Upper lobe of left lung (tissue), 6 donors: ENCODE measurements around the gene ALDH18A1. TPM values are rescaled to one million over a fixed set of nuclear protein-coding genes. Genes with fewer than 3 reads are reported as not detected.

Experiments used
- ATAC-seq, 2 donors: fragments of 200-7000 bp; cut with Tn5 transposase; one replicate each; pipeline ENCODE4 v1.9.1; 2022; ENCODE audit warnings: mild to moderate bottlenecking in 2 of 2, moderate library complexity in 2 of 2; ENCODE audit not compliant: low FRiP score in 2 of 2
- DNase-seq, 2 donors: peaks; one replicate each; pipeline ENCODE4 v3.0.0-alpha.2; 2019 to 2020
- H3K27ac ChIP-seq, 4 donors: fragments of 200-600 bp; sonication (generic); one replicate each; pipeline ENCODE4 v1.5.1; 2016 to 2019
- H3K27me3 ChIP-seq, 4 donors: fragments of 200-600 bp; sonication (generic); one replicate each; pipeline ENCODE4 v1.5.1; 2017 to 2019
- H3K36me3 ChIP-seq, 4 donors: fragments of 200-600 bp; sonication (generic); one replicate each; pipeline ENCODE4 v1.5.1; 2016 to 2019
- H3K4me1 ChIP-seq, 4 donors: fragments of 200-600 bp; sonication (generic); one replicate each; pipeline ENCODE4 v1.5.1; 2018 to 2019
- H3K4me3 ChIP-seq, 4 donors: fragments of 200-600 bp; sonication (generic); one replicate each; pipeline ENCODE4 v1.5.1; 2017 to 2019; ENCODE audit warnings: mild to moderate bottlenecking in 2 of 4, moderate library complexity in 1 of 4
- H3K9me3 ChIP-seq, 4 donors: fragments of 200-600 bp; sonication (generic); one replicate each; pipeline ENCODE4 v1.5.1; 2018 to 2019
- EP300 ChIP-seq, 4 donors: sonication (generic); formaldehyde crosslinking; IDR thresholded peaks; one replicate each; pipeline ENCODE4 v1.5.1; 2017; ENCODE audit warnings: antibody characterized with exemption in 4 of 4, control low read depth in 2 of 4
- POLR2A ChIP-seq, 4 donors: fragments of 450-650 bp; IDR thresholded peaks; one replicate each; pipeline ENCODE4 v1.5.1; 2016 to 2017; ENCODE audit warnings: antibody characterized with exemption in 4 of 4, mild to moderate bottlenecking in 2 of 4
- POLR2AphosphoS5 ChIP-seq, 2 donors: sonication (generic); formaldehyde crosslinking; IDR thresholded peaks; one replicate each; pipeline ENCODE4 v1.5.1; 2017; ENCODE audit warnings: antibody characterized with exemption in 2 of 2
- WGBS, 2 donors: methylation state at CpG; one replicate each; pipeline ENCODE4 v1.1.5; 2017 to 2018; 5-methylcytosine and 5-hydroxymethylcytosine counted together
- total RNA-seq, 6 donors: library from RNA; depleted of rRNA in 4 of 6; stranded (reverse); fragments of >200 nt in 4 of 6; gene quantifications; one replicate each; pipeline versions ENCODE4 v1.1.0 to v1.2.1, GENCODE V29; 2016 to 2021
- TF ChIP-seq, protein P1 (sequence below), 6 experiments: fragments of 450-650 bp in 4 of 6; fragments of 200-600 bp in 2 of 6; sonication (generic) in 2 of 6; IDR thresholded peaks; one replicate each; pipeline ENCODE4 v1.5.1; 2016 to 2019; ENCODE audit warnings: antibody characterized with exemption in 6 of 6
- donor health status: DM: no; HTN: no; CAD: no; lungs with moderate emphysema.
- donor health status: DM: no; HTN: yes; CAD: no; lungs with severe emphysema.

ALDH18A1 gene
- total RNA-seq, 6 donors from 2014 or later: 7.0 to 32.6 (median 22.7) TPM

DNA sequence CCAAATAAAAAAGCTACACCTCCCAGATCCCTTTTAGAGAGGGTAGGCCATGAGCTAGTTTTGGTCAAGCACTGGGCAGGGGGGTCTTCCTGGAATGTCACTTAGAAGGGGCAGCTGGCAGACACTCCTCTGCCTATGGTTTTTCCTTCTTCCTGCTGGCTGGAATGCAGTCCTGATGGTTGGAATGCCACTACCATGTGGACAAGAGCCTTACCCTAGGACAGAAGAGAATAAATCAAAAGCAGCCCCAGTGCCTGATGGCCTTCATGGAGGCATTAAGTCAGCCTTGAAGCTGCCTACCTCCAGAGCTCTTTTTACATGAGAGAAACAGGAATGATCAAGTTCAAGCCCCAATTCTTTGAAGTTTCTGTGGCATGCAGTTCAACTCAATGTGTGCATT lies 51.9 kb downstream of the ALDH18A1 start:
- peaks cover 0 to 4% (median 2%) of the 10 kb centered on the region in 4 donors for H3K4me1 ChIP-seq
- ATAC-seq (no peak), DNase-seq (no peak)
- peaks cover 4 to 14% (median 14%) of the 10 kb centered on the region in 4 donors for H3K36me3 ChIP-seq
- no peaks in the 10 kb centered on the region for H3K27me3 ChIP-seq
- H3K27ac ChIP-seq: no peak overlapping the region
- H3K4me3 ChIP-seq: no peak overlapping the region
- H3K9me3 ChIP-seq: no peaks in the 10 kb centered on the region
- TF ChIP-seq, protein P1, sequence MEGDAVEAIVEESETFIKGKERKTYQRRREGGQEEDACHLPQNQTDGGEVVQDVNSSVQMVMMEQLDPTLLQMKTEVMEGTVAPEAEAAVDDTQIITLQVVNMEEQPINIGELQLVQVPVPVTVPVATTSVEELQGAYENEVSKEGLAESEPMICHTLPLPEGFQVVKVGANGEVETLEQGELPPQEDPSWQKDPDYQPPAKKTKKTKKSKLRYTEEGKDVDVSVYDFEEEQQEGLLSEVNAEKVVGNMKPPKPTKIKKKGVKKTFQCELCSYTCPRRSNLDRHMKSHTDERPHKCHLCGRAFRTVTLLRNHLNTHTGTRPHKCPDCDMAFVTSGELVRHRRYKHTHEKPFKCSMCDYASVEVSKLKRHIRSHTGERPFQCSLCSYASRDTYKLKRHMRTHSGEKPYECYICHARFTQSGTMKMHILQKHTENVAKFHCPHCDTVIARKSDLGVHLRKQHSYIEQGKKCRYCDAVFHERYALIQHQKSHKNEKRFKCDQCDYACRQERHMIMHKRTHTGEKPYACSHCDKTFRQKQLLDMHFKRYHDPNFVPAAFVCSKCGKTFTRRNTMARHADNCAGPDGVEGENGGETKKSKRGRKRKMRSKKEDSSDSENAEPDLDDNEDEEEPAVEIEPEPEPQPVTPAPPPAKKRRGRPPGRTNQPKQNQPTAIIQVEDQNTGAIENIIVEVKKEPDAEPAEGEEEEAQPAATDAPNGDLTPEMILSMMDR (IDR thresholded peaks at IDR 0.05): no peak
- TF ChIP-seq POLR2AphosphoS5 (IDR thresholded peaks at IDR 0.05) (no peak), EP300 (IDR thresholded peaks at IDR 0.05) (no peak), POLR2A (IDR thresholded peaks at IDR 0.05) (no peak)

DNA sequence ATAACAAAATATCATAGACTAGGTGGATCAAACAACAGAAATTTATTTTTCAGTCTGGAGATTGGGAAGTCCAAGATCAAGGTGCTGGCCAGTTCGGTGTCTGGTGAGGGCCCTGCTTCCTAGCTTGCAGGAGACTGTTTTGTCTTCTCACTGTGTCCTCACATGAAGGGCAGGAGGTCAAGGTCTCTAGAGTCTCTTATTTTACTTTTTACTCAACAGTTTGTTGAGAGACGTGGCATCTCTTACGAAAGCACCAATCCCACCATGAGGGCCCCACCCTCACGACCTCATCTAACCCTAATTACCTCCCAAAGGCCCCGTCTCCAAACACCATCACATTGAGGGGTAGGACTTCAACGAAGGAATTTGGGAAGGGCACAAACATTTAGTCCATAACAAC lies 54.1 kb downstream of the ALDH18A1 start:
- peaks cover 0 to 4% (median 1%) of the 10 kb centered on the region in 4 donors for H3K36me3 ChIP-seq
- H3K4me1 ChIP-seq: peaks cover 0 to 4% (median 2%) of the 10 kb centered on the region in 4 donors
- TF ChIP-seq EP300 (IDR thresholded peaks at IDR 0.05): no peak
- no peak for TF ChIP-seq POLR2AphosphoS5 (IDR thresholded peaks at IDR 0.05)
- TF ChIP-seq, protein P1 (IDR thresholded peaks at IDR 0.05): no peak
- TF ChIP-seq POLR2A (IDR thresholded peaks at IDR 0.05): no peak
- no peak overlapping the region for H3K4me3 ChIP-seq
- WGBS, 2 donors: 76 to 77% methylated on average over 6 of the region's 6 CpGs
- no peak overlapping the region for H3K27ac ChIP-seq
- no peaks in the 10 kb centered on the region for H3K9me3 ChIP-seq
- DNase-seq (no peak), ATAC-seq (no peak)
- H3K27me3 ChIP-seq: no peaks in the 10 kb centered on the region

DNA sequence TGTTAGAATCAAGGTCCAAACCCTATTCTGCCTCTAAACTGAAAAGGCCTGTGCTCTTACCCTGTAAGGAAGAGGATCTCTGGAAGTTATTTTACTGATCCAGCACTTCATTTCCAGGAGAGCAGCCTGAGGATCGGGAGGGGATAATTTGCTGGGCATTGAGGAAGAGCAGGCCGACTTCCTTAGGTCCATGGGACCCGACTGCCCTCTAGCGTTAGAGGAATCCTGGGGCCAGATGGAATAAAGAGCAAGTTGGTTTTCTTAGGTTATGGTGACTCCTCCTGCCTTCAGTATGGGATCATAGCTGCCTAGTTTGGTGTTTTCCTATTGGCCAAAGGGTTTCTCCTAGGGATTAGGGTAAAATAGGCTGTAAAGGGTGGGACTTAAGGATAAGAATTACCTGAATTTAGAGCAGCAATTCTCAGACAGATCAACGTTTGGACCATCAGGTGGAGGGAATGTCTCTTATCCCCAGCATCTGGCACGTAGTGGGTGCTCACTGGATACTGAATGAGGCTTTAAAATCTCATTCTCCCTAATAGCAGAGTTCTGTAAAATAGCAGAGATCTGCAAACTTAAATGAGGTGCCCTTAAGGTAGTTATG lies 55.3 kb downstream of the ALDH18A1 start:
- Histone ChIP-seq H3K4me1 (peaks cover 0 to 4% (median 2%) of the 10 kb centered on the region in 4 donors), H3K27me3 (no peaks in the 10 kb centered on the region), H3K4me3 (no peak overlapping the region), H3K9me3 (no peaks in the 10 kb centered on the region), H3K36me3 (peaks cover 0 to 2% (median 0%) of the 10 kb centered on the region in 4 donors), H3K27ac (no peak overlapping the region)
- DNase-seq (peak in 1 of 2 donors; percentile 74), ATAC-seq (peak; percentile 85 to 94)
- 25 to 27% methylated on average over 6 of the region's 6 CpGs for WGBS, 2 donors
- TF ChIP-seq, protein P1 (IDR thresholded peaks at IDR 0.05): peak; percentile 78 to 91 (median 85)
- no peak for TF ChIP-seq POLR2A (IDR thresholded peaks at IDR 0.05)

DNA sequence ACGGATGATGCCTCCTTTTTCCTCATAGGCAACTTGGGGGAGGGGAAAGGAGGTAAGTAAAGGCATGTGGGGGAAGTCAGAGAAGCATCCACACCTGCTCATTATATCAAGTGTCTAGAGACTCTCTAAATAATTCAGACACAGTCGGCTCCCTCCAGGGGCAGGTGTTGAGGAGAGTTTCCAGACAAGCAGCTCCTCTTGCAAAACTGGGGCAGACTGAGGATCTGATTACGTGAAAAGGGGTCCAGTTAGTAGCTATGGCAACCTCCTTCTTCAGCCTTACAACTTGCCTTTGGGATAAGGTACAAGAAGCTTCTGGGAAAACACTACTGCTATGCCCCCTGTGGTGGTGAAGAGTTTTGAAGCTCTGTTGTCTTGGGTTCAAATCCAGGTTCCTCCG lies 56.4 kb downstream of the ALDH18A1 start:
- H3K27me3 ChIP-seq: no peaks in the 10 kb centered on the region
- peaks cover 0 to 4% (median 2%) of the 10 kb centered on the region in 4 donors for H3K4me1 ChIP-seq
- no peaks in the 10 kb centered on the region for H3K9me3 ChIP-seq
- 76 to 81% methylated on average over 4 of the region's 4 CpGs for WGBS, 2 donors
- no peaks in the 10 kb centered on the region for H3K36me3 ChIP-seq
- DNase-seq (no peak), ATAC-seq (no peak)
- TF ChIP-seq EP300 (IDR thresholded peaks at IDR 0.05): no peak
- no peak for TF ChIP-seq POLR2A (IDR thresholded peaks at IDR 0.05)
- no peak for TF ChIP-seq POLR2AphosphoS5 (IDR thresholded peaks at IDR 0.05)
- TF ChIP-seq, protein P1 (IDR thresholded peaks at IDR 0.05): no peak
- H3K27ac ChIP-seq: no peak overlapping the region
- H3K4me3 ChIP-seq: no peak overlapping the region

DNA sequence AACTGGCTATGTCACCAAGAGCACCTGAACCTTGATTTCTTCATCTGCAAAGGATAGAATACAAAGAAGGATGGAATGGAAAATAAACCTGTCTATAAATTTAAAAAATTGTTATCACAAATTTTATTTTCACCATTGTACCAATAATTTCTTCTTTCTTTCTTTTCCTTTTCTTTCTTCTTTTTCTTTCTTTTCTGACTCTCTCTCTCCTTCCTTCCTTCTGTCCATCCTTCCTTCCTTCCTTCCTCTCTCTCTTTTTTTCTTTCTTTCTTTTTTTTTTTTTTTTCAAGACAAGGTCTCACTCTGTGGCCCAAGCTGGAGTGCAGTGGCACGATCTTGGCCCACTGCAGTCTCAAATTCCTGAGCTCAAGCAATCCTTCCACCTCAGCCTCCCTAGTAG lies 58.7 kb downstream of the ALDH18A1 start:
- Histone ChIP-seq H3K36me3 (no peaks in the 10 kb centered on the region), H3K4me1 (peaks cover 0 to 4% (median 2%) of the 10 kb centered on the region in 4 donors), H3K27me3 (no peaks in the 10 kb centered on the region), H3K9me3 (no peaks in the 10 kb centered on the region), H3K27ac (no peak overlapping the region), H3K4me3 (no peak overlapping the region)
- no peak for TF ChIP-seq EP300 (IDR thresholded peaks at IDR 0.05)
- TF ChIP-seq, protein P1 (IDR thresholded peaks at IDR 0.05): no peak
- TF ChIP-seq POLR2A (IDR thresholded peaks at IDR 0.05): no peak
- no peak for TF ChIP-seq POLR2AphosphoS5 (IDR thresholded peaks at IDR 0.05)
- DNase-seq (no peak), ATAC-seq (no peak)
- WGBS, 2 donors: 84 to 86% methylated on average over 1 of the region's 1 CpG
